WERI-Rb-1 (cell line): ENCODE results near the gene FAM20C.
A peak's percentile ranks its signal among the peaks of the same experiment; 100 is the strongest.

Experiments
- DNase-seq: peaks from one replicate; pipeline ENCODE4 v3.0.0-alpha.2; 2020
- H3K27ac ChIP-seq: fragments of 250-450 bp; sonication (Bioruptor Pico); 2 replicates; pipeline ENCODE4 v1.5.1; 2020; ENCODE audit warnings: mild to moderate bottlenecking, moderate library complexity
- H3K27me3 ChIP-seq: fragments of 250-450 bp; sonication (Bioruptor Pico); 2 replicates; pipeline ENCODE4 v1.5.1; 2021; ENCODE audit warnings: mild to moderate bottlenecking, low read depth, moderate library complexity; ENCODE audit not compliant: insufficient read depth, severe bottlenecking
- H3K36me3 ChIP-seq: fragments of 250-450 bp; sonication (Bioruptor Pico); 2 replicates; pipeline ENCODE4 v1.5.1; 2020; ENCODE audit warnings: mild to moderate bottlenecking, moderate library complexity
- H3K4me3 ChIP-seq: 2 replicates; pipeline ENCODE4 v1.5.1; 2011; ENCODE audit warnings: low read depth, mild to moderate bottlenecking, control low read depth, low read length
- H3K9me3 ChIP-seq: fragments of 250-450 bp; sonication (Bioruptor Pico); 2 replicates; pipeline ENCODE4 v1.5.1; 2021; ENCODE audit warnings: mild to moderate bottlenecking, moderate library complexity; ENCODE audit not compliant: severe bottlenecking
- TF ChIP-seq, protein P1 (sequence below): IDR thresholded peaks from 2 replicates; pipeline ENCODE4 v1.5.1; 2011; ENCODE audit warnings: low read depth, mild to moderate bottlenecking, control low read depth, inconsistent platforms, low read length

FAM20C gene

DNA sequence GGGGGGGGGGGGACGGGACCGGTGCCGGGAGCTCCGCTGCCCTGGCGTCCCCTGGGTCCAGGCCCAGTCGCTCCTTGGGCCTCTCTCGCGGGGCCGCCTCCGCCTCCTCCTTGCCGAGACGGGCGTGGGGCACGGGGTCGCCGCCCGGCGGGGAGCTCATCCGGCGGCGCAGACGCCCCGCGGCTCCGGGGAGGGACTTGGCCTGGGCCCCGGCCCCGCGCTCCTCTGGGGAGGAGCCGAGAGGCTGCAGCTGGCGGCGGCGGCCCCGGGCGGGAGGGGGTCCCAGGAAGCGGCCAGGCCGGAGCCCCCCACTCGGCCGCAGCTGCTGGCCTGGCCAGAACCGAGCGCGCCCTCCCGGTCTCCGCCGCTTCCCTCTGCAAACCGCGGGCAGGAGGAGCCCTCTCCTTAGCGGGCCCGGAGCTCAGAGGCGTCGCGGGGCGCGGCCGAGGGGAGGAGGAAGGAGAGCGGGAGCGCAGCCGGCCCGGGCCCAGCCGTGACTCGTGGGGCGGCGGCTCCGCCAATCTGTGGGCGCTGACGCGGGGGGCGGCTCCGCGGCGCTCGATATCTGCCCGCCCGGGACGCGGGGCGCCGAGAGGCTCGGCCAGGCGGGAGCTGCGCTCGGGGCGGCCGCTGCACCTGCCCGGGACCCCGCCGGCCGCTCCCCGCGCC lies at the start of gene FAM20C:
Gene FAM20C, plus strand, starts transcription at position 591 of the 669 bp plus-strand sequence. CDS start 629 bp downstream, outside the sequence.
- Histone ChIP-seq H3K4me3 (peak within 1 kb of the TSS; percentile 56), H3K9me3 (no peaks in the 10 kb centered on the region), H3K27ac (peak within 1 kb of the TSS; percentile 82), H3K27me3 (no peaks in the 10 kb centered on the region), H3K36me3 (peaks cover 24% of the 10 kb centered on the region)
- DNase-seq = peak; percentile 54
- TF ChIP-seq, protein P1, sequence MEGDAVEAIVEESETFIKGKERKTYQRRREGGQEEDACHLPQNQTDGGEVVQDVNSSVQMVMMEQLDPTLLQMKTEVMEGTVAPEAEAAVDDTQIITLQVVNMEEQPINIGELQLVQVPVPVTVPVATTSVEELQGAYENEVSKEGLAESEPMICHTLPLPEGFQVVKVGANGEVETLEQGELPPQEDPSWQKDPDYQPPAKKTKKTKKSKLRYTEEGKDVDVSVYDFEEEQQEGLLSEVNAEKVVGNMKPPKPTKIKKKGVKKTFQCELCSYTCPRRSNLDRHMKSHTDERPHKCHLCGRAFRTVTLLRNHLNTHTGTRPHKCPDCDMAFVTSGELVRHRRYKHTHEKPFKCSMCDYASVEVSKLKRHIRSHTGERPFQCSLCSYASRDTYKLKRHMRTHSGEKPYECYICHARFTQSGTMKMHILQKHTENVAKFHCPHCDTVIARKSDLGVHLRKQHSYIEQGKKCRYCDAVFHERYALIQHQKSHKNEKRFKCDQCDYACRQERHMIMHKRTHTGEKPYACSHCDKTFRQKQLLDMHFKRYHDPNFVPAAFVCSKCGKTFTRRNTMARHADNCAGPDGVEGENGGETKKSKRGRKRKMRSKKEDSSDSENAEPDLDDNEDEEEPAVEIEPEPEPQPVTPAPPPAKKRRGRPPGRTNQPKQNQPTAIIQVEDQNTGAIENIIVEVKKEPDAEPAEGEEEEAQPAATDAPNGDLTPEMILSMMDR = no peak

DNA sequence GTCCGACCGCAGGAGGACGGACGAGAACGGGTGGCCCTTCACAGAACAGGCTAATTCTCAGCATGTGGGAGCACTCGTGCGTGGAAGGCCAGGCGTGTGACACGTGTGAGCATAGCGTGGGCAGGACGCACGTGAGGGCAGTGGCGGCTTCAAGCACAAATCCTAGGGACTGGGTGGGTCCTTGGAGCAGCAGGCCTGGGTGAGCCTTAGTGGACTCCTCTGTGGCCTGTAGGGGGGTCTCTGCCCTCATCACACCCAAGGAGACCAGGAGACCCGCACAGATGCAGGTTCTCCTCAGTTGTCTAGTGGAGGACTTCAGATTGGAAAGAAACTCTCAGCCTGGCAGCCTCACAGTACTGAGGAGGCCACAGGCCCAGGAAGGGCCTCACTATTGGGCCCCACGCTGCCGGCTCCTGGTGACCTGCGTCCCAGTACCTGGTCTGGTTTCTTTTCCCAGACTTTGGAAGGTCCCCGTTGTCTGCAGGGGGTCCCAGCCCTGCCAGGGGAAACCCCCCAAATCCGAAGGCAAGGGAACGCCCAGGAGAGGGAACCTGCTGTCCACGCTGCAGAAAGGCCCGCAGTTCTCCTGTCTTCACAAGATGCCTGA lies 49.1 kb upstream of the FAM20C start:
- Histone ChIP-seq H3K27ac (no peak overlapping the region), H3K9me3 (no peaks in the 10 kb centered on the region), H3K4me3 (no peak overlapping the region), H3K27me3 (no peaks in the 10 kb centered on the region), H3K36me3 (peaks cover 7% of the 10 kb centered on the region; the same call in 1 of the 2 replicates)
- TF ChIP-seq, protein P1 = no peak
- DNase-seq = no peak

DNA sequence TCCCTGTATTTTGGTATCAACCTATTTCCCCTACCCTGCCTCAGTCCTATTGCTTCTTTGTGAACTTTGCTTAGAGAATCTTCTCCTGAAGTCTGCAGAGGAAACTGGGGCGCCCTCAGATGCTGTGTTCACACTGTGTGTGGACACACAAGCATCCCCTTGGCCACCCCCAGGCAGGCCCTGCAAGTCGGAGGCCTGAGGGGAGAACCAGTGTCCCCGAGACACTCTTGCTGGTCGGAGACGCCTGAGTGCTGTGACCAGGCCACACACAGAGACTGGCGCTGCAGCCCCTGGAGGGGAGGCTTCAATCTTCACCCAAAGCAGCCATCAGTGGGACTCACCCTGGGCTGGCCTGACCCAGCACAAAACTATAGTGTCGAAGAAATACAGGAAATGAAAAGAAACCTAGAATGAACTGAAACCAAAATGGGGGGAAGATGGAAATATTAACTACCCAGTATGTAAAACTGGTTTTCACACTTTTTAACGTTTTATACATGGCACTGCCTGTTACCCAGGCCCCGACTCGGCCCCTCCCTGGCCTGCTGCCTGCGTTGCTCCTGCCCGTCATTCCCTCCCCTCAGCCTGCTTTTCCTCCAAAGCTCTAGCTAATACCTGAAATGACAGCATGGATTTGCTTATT lies 48.4 kb upstream of the FAM20C start:
- H3K27me3 ChIP-seq = no peaks in the 10 kb centered on the region
- H3K4me3 ChIP-seq = no peak overlapping the region
- H3K27ac ChIP-seq = no peak overlapping the region
- peaks cover 7% of the 10 kb centered on the region; the same call in 1 of the 2 replicates for H3K36me3 ChIP-seq
- TF ChIP-seq, protein P1 = no peak
- H3K9me3 ChIP-seq = no peaks in the 10 kb centered on the region
- no peak for DNase-seq

DNA sequence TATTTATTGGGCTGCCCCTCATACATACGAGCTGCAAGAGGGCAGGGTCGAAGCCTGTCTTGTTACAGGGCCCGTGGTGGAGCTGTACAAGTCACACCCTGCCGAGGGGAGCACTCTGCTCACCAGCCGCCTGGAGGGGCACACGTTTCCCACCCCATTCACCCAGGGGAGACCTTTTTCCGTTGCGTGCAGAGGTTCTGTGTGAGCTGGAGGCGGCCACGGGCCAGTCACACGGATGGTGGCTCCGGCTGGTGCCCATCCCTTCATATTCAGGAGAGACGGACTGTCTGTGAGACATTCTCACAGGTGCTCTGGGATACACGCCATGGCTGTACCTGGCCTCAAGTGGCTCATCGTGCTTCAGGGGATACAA lies 47.9 kb upstream of the FAM20C start:
- H3K4me3 ChIP-seq = no peak overlapping the region
- peaks cover 7% of the 10 kb centered on the region; the same call in 1 of the 2 replicates for H3K36me3 ChIP-seq
- DNase-seq = no peak
- H3K27ac ChIP-seq = no peak overlapping the region
- TF ChIP-seq, protein P1 = no peak
- no peaks in the 10 kb centered on the region for H3K27me3 ChIP-seq
- H3K9me3 ChIP-seq = no peaks in the 10 kb centered on the region

DNA sequence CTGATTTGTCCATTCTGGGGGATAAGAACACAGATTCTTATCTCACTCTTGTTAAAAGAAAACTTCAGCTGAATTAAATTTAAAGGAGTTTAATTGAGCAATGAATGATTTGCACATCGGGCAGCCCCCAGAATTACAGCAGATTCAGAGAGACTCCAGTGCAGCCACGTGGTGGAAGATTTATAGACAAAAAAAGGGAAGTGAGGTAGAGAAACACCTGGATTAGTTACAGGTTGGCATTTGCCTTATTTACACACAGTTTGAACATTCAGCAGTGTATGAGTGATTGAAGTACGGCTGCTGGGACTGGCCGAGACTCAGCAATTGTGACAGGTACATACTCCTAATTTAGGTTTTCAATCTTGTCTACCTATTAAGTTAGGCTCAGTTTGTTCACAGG lies 46.5 kb upstream of the FAM20C start:
- TF ChIP-seq, protein P1 = no peak
- no peak for DNase-seq
- H3K4me3 ChIP-seq = no peak overlapping the region
- H3K27ac ChIP-seq = no peak overlapping the region
- peaks cover 7% of the 10 kb centered on the region; the same call in 1 of the 2 replicates for H3K36me3 ChIP-seq
- H3K9me3 ChIP-seq = no peaks in the 10 kb centered on the region
- H3K27me3 ChIP-seq = no peaks in the 10 kb centered on the region
